ENCODE data around the gene PARVB.

DNA sequence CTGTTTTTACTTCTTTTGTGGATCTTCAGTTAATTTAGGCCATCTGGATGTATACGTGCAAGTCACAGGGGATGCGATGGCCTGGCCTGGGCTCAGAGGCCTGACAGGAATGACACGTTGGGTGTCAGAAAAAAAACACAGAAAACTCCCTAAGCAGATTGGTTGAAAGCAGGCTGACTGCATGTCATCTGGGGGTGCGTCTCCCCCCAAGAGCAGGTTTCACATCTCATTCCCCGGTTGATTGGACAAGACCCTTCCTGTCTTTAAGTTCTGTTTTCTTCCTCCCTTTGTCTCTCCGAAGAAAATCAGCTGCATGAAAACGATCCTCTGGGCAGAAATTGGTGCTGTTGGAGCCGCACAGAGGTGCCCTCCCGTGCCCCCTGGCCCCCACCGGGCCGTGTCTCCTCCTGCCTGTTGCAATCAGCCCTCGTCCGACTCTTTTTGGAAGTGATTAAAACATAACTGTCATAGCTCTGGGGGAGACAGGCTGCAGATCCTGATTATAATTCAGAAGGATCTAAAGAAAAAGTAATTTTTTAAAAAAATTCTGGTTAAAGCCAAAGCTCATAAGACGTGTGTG lies 84.8 kb downstream of the PARVB start:
- TF ChIP-seq, protein P1, sequence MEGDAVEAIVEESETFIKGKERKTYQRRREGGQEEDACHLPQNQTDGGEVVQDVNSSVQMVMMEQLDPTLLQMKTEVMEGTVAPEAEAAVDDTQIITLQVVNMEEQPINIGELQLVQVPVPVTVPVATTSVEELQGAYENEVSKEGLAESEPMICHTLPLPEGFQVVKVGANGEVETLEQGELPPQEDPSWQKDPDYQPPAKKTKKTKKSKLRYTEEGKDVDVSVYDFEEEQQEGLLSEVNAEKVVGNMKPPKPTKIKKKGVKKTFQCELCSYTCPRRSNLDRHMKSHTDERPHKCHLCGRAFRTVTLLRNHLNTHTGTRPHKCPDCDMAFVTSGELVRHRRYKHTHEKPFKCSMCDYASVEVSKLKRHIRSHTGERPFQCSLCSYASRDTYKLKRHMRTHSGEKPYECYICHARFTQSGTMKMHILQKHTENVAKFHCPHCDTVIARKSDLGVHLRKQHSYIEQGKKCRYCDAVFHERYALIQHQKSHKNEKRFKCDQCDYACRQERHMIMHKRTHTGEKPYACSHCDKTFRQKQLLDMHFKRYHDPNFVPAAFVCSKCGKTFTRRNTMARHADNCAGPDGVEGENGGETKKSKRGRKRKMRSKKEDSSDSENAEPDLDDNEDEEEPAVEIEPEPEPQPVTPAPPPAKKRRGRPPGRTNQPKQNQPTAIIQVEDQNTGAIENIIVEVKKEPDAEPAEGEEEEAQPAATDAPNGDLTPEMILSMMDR (IDR thresholded peaks at IDR 0.05) = no peak
- no peak for TF ChIP-seq POLR2A (IDR thresholded peaks at IDR 0.05)
